GM19452 (cell line): Measurements from ENCODE around the gene CEACAM4.
"Not testable (repeated sequence)": the region's sequence is repeated elsewhere in the genome, so short reads cannot be mapped to it uniquely, and the experiment has no call there.

Source experiments
- ATAC-seq: cut with Tn5 transposase; IDR thresholded peaks from one replicate; pipeline ENCODE4 v1.9.1; 2021; ENCODE audit not compliant: unreplicated experiment

CEACAM4 gene

GRCh38 chr19:41586064-41586463 lies 40.8 kb downstream of the CEACAM4 start:
- no peak for ATAC-seq

- ATAC-seq: no peak
Observed at GRCh38 chr19:41584931-41585330, 41.9 kb downstream of the CEACAM4 start.

GRCh38 chr19:41584260-41584810 lies 42.5 kb downstream of the CEACAM4 start:
- ATAC-seq: no peak

- ATAC-seq: not testable (repeated sequence)
Observed at GRCh38 chr19:41582577-41583182, 44.2 kb downstream of the CEACAM4 start.

GRCh38 chr19:41581068-41581467 lies 45.8 kb downstream of the CEACAM4 start:
- ATAC-seq: not testable (repeated sequence)

- ATAC-seq: no peak
Observed at GRCh38 chr19:41578886-41579285, 48.0 kb downstream of the CEACAM4 start.

GRCh38 chr19:41577833-41578232 lies 49.0 kb downstream of the CEACAM4 start:
- ATAC-seq: no peak

- no peak for ATAC-seq
Observed at GRCh38 chr19:41577144-41577830, 49.6 kb downstream of the CEACAM4 start.

GRCh38 chr19:41575998-41576397 lies 50.9 kb downstream of the CEACAM4 start, which contains the start of gene CEACAM21:
Gene CEACAM21, plus strand, starts transcription at chr19:41576166. Its CDS starts 109 bp downstream, at chr19:41576275.
- ATAC-seq: no peak

- ATAC-seq: no peak
Observed at GRCh38 chr19:41570639-41571112, 56.2 kb downstream of the CEACAM4 start.

GRCh38 chr19:41570179-41570578 lies 56.7 kb downstream of the CEACAM4 start:
- no peak for ATAC-seq

GRCh38 chr19:41569481-41570150 lies 57.3 kb downstream of the CEACAM4 start:
- ATAC-seq: no peak
